ENCODE measurements around the gene DYNLT4. TPM values are rescaled to one million over a fixed set of nuclear protein-coding genes. Genes with fewer than 3 reads are reported as not detected.

Gene DYNLT4
- total and polyA plus RNA-seq, 2 of the 13 experiments (the other 11 are each of a cell fraction or from before 2014, with no cell fraction given): 0.77 TPM; not detected in 1

- TF ChIP-seq SATB2 (CRISPR knock-in tag; IDR thresholded peaks at IDR 0.05) (no peak), JUNB (CRISPR knock-in tag; IDR thresholded peaks at IDR 0.05; ENCODE audit: borderline replicate concordance) (no peak), ZNF230 (CRISPR knock-in tag; IDR thresholded peaks at IDR 0.05) (no peak; the same call in 1 of the 2 replicates), MYPOP (CRISPR knock-in tag; IDR thresholded peaks at IDR 0.05) (no peak; the same call in 1 of the 2 replicates), ZEB1 (IDR thresholded peaks at IDR 0.05; ENCODE audit: insufficient replicate concordance, low read depth) (peak; percentile 52), ATF3 (CRISPR knock-in tag; IDR thresholded peaks at IDR 0.05) (no peak), ZNF33B (CRISPR knock-in tag; IDR thresholded peaks at IDR 0.05) (peak; percentile 79; the same call in 1 of the 2 replicates), AHDC1 (CRISPR knock-in tag; IDR thresholded peaks at IDR 0.05; ENCODE audit: borderline replicate concordance) (no peak)
- TF ChIP-seq, protein P1, sequence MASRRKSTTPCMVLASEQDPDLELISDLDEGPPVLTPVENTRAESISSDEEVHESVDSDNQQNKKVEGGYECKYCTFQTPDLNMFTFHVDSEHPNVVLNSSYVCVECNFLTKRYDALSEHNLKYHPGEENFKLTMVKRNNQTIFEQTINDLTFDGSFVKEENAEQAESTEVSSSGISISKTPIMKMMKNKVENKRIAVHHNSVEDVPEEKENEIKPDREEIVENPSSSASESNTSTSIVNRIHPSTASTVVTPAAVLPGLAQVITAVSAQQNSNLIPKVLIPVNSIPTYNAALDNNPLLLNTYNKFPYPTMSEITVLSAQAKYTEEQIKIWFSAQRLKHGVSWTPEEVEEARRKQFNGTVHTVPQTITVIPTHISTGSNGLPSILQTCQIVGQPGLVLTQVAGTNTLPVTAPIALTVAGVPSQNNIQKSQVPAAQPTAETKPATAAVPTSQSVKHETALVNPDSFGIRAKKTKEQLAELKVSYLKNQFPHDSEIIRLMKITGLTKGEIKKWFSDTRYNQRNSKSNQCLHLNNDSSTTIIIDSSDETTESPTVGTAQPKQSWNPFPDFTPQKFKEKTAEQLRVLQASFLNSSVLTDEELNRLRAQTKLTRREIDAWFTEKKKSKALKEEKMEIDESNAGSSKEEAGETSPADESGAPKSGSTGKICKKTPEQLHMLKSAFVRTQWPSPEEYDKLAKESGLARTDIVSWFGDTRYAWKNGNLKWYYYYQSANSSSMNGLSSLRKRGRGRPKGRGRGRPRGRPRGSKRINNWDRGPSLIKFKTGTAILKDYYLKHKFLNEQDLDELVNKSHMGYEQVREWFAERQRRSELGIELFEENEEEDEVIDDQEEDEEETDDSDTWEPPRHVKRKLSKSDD (CRISPR knock-in tag; IDR thresholded peaks at IDR 0.05; ENCODE audit: low read depth): no peak
- TF ChIP-seq, protein P2, sequence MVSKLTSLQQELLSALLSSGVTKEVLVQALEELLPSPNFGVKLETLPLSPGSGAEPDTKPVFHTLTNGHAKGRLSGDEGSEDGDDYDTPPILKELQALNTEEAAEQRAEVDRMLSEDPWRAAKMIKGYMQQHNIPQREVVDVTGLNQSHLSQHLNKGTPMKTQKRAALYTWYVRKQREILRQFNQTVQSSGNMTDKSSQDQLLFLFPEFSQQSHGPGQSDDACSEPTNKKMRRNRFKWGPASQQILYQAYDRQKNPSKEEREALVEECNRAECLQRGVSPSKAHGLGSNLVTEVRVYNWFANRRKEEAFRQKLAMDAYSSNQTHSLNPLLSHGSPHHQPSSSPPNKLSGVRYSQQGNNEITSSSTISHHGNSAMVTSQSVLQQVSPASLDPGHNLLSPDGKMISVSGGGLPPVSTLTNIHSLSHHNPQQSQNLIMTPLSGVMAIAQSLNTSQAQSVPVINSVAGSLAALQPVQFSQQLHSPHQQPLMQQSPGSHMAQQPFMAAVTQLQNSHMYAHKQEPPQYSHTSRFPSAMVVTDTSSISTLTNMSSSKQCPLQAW (CRISPR knock-in tag; IDR thresholded peaks at IDR 0.05): peak; percentile 76
Observed at GRCh38 chr1:44827197-44828002, 20.2 kb upstream of the DYNLT4 start (continued).
